Islet of Langerhans (tissue), 1 donor: ENCODE results near the gene CGREF1.
"Not testable (repeated sequence)": the region's sequence is repeated elsewhere in the genome, so short reads cannot be mapped to it uniquely, and the experiment has no call there.

Experiments used
- FAIRE-seq: peaks from one replicate; lab custom pipeline; 2011; peaks lifted over from hg19 to GRCh38; lab: Jason Lieb, UNC

The CGREF1 gene

GRCh38 chr2:27110603-27111352 lies 8.2 kb downstream of the CGREF1 start:
- not testable (repeated sequence) for FAIRE-seq

GRCh38 chr2:27109083-27109482 lies 9.8 kb downstream of the CGREF1 start:
- FAIRE-seq = no peak

GRCh38 chr2:27108221-27108620 lies 10.7 kb downstream of the CGREF1 start:
- no peak for FAIRE-seq

GRCh38 chr2:27105981-27106380 lies 12.9 kb downstream of the CGREF1 start:
- no peak for FAIRE-seq

GRCh38 chr2:27102329-27102728 lies 16.6 kb downstream of the CGREF1 start:
- no peak for FAIRE-seq

- no peak for FAIRE-seq
These were observed 18.9 kb downstream of the CGREF1 start for GRCh38 chr2:27100036-27100435.

- FAIRE-seq = no peak
These were observed 19.5 kb downstream of the CGREF1 start for GRCh38 chr2:27099334-27099955.

- FAIRE-seq = no peak
These were observed 21.6 kb downstream of the CGREF1 start for GRCh38 chr2:27097341-27097740.

GRCh38 chr2:27096748-27097297 lies 22.1 kb downstream of the CGREF1 start:
- FAIRE-seq = no peak

- no peak for FAIRE-seq
These were observed 22.9 kb downstream of the CGREF1 start for GRCh38 chr2:27095745-27096651.

- FAIRE-seq = no peak
These were observed 23.5 kb downstream of the CGREF1 start for GRCh38 chr2:27095427-27095744.

- FAIRE-seq = no peak
These were observed 24.5 kb downstream of the CGREF1 start for GRCh38 chr2:27094353-27094984.

GRCh38 chr2:27093430-27094352 lies 25.2 kb downstream of the CGREF1 start:
- no peak for FAIRE-seq

GRCh38 chr2:27092696-27093429 lies 26.1 kb downstream of the CGREF1 start:
- no peak for FAIRE-seq

- no peak for FAIRE-seq
These were observed 26.9 kb downstream of the CGREF1 start for GRCh38 chr2:27091746-27092695.

GRCh38 chr2:27089111-27089954 lies 29.6 kb downstream of the CGREF1 start:
- no peak for FAIRE-seq

- FAIRE-seq = no peak
These were observed 30.3 kb downstream of the CGREF1 start for GRCh38 chr2:27088634-27089033.

GRCh38 chr2:27087823-27088410 lies 31.0 kb downstream of the CGREF1 start:
- FAIRE-seq = no peak
